ENCODE measurements around the gene STRIT1. TPM values are rescaled to one million over a fixed set of nuclear protein-coding genes. Genes with fewer than 3 reads are reported as not detected.

STRIT1 gene
- polyA plus RNA-seq, 3 donors = not detected

DNA sequence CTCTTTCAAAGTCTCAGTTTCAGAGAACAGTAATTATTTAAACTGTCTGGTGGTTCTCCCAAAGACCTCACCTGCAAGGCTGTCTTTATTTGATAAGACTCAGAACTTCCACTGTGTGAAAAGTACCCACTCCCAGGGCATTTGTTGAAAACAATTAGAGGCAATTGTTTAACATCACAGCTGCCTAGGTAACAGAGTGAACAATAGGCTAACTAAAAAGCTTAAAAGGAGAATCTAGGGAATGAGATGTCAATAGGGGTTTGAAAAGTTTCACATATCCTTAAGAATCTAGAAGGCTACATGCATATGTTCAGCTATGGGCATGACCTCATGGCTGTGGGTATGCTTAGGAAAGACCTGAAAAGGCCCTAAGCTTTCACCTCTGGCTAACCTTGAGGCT, 2.9 kb upstream of the STRIT1 start:
- Histone ChIP-seq H3K9me3 (replicated peaks in 1 of 2; ENCODE audit: control insufficient read depth in 1 of 2, insufficient read depth in 1 of 2, low read length in 2 of 2) (peaks cover 5 to 7% of the 10 kb centered on the region in 2 donors), H3K27ac (ENCODE audit: low read depth in 1 of 2, low read length in 2 of 2) (no peak overlapping the region), H2AFZ (ENCODE audit: insufficient read depth, low read depth, low read length, poor library complexity, severe bottlenecking) (no peak overlapping the region), H3K4me3 (replicated peaks in 1 of 3; ENCODE audit: low read depth in 2 of 3, low read length in 3 of 3) (no peak overlapping the region), H3K79me2 (ENCODE audit: insufficient read depth, low read length) (no peaks in the 10 kb centered on the region), H3K4me2 (replicated peaks; ENCODE audit: extremely low read depth, low read length, poor library complexity, severe bottlenecking) (no peak overlapping the region), H3K36me3 (replicated peaks in 1 of 2; ENCODE audit: control insufficient read depth in 1 of 2, insufficient read depth in 2 of 2, low read length in 2 of 2) (no peaks in the 10 kb centered on the region), H3K27me3 (ENCODE audit: control insufficient read depth in 2 of 2, insufficient read depth in 2 of 2, low read length in 2 of 2) (no peaks in the 10 kb centered on the region), H4K20me1 (ENCODE audit: insufficient read depth, low read length) (no peaks in the 10 kb centered on the region), H3K4me1 (ENCODE audit: control insufficient read depth in 1 of 2, insufficient read depth in 2 of 2, low read length in 2 of 2) (no peaks in the 10 kb centered on the region), H3K9ac (ENCODE audit: insufficient read depth, low read length, poor library complexity, severe bottlenecking) (no peak overlapping the region)
- Mint-ChIP-seq H3K27ac (no peak overlapping the region), H3K9me3 (peaks cover 4 to 19% (median 7%) of the 10 kb centered on the region in 7 donors), H3K4me1 (no peaks in the 10 kb centered on the region), H3K27me3 (ENCODE audit: low read depth in 3 of 3) (no peaks in the 10 kb centered on the region), H3K36me3 (no peaks in the 10 kb centered on the region), H3K4me3 (no peak overlapping the region)
- TF ChIP-seq CTCF (IDR thresholded peaks at IDR 0.05) = no peak
- intact Hi-C loops (cut with micrococcal nuclease) = no loop called here
- DNase-seq = no peak

- intact Hi-C loops (cut with micrococcal nuclease) = no loop called here
- TF ChIP-seq CTCF (IDR thresholded peaks at IDR 0.05) = no peak
- no peak overlapping the region for H2AFZ ChIP-seq (ENCODE audit: insufficient read depth, low read depth, low read length, poor library complexity, severe bottlenecking)
- WGBS (ENCODE audit: insufficient coverage) = no CpG with 5 or more reads among the region's 2 CpGs
- Mint-ChIP-seq H3K4me1 (no peaks in the 10 kb centered on the region), H3K9me3 (peaks cover 2 to 13% (median 4%) of the 10 kb centered on the region in 7 donors), H3K36me3 (no peaks in the 10 kb centered on the region), H3K4me3 (no peak overlapping the region), H3K27ac (no peak overlapping the region), H3K27me3 (ENCODE audit: low read depth in 3 of 3) (no peaks in the 10 kb centered on the region)
- no peaks in the 10 kb centered on the region for H3K36me3 ChIP-seq (replicated peaks in 1 of 2; ENCODE audit: control insufficient read depth in 1 of 2, insufficient read depth in 2 of 2, low read length in 2 of 2)
- no peak overlapping the region for H3K27ac ChIP-seq (ENCODE audit: low read depth in 1 of 2, low read length in 2 of 2)
- H3K4me1 ChIP-seq (ENCODE audit: control insufficient read depth in 1 of 2, insufficient read depth in 2 of 2, low read length in 2 of 2) = no peaks in the 10 kb centered on the region
- DNase-seq = no peak
- H4K20me1 ChIP-seq (ENCODE audit: insufficient read depth, low read length) = no peaks in the 10 kb centered on the region
- peaks cover 2 to 7% of the 10 kb centered on the region in 2 donors for H3K9me3 ChIP-seq (replicated peaks in 1 of 2; ENCODE audit: control insufficient read depth in 1 of 2, insufficient read depth in 1 of 2, low read length in 2 of 2)
- no peak overlapping the region for H3K4me3 ChIP-seq (replicated peaks in 1 of 3; ENCODE audit: low read depth in 2 of 3, low read length in 3 of 3)
- no peak overlapping the region for H3K9ac ChIP-seq (ENCODE audit: insufficient read depth, low read length, poor library complexity, severe bottlenecking)
- no peaks in the 10 kb centered on the region for H3K27me3 ChIP-seq (ENCODE audit: control insufficient read depth in 2 of 2, insufficient read depth in 2 of 2, low read length in 2 of 2)
- H3K4me2 ChIP-seq (replicated peaks; ENCODE audit: extremely low read depth, low read length, poor library complexity, severe bottlenecking) = no peak overlapping the region
- no peaks in the 10 kb centered on the region for H3K79me2 ChIP-seq (ENCODE audit: insufficient read depth, low read length)
These were observed 790 bp downstream of the STRIT1 start for GRCh38 chr3:155292693-155293092.

Data from CD14-positive monocyte (primary cell).